Measurements from ENCODE around the gene CCR6.
"Not testable (repeated sequence)": the region's sequence is repeated elsewhere in the genome, so short reads cannot be mapped to it uniquely, and the experiment has no call there.

Gene CCR6

GRCh38 chr6:167146977-167147376 is 24.1 kb downstream of the CCR6 start:
- DNase-seq: no peak

GRCh38 chr6:167148021-167148420 is 25.1 kb downstream of the CCR6 start:
- no peak for DNase-seq

GRCh38 chr6:167148997-167149396 is 26.1 kb downstream of the CCR6 start:
- DNase-seq: no peak

GRCh38 chr6:167150941-167151549 is 28.1 kb downstream of the CCR6 start:
- no peak for DNase-seq

GRCh38 chr6:167151648-167152047 is 28.8 kb downstream of the CCR6 start:
- DNase-seq: no peak

GRCh38 chr6:167152862-167153261 is 30.0 kb downstream of the CCR6 start:
- no peak for DNase-seq

GRCh38 chr6:167153521-167153959 is 30.6 kb downstream of the CCR6 start:
- DNase-seq: no peak

- DNase-seq: no peak
Observed at GRCh38 chr6:167154291-167154690, 31.4 kb downstream of the CCR6 start.

- DNase-seq: no peak
Observed at GRCh38 chr6:167154895-167155294, 32.0 kb downstream of the CCR6 start.

GRCh38 chr6:167157414-167157813 is 34.5 kb downstream of the CCR6 start:
- DNase-seq: no peak

- no peak for DNase-seq
Observed at GRCh38 chr6:167157863-167158262, 35.0 kb downstream of the CCR6 start, which contains the start of gene GPR31. Gene GPR31 (minus strand): TSS chr6:167157980. CDS start chr6:167157831, 149 bp downstream.

- DNase-seq: no peak
Observed at GRCh38 chr6:167161851-167162467, 39.1 kb downstream of the CCR6 start.

- DNase-seq: no peak
Observed at GRCh38 chr6:167162591-167162990, 39.7 kb downstream of the CCR6 start.

- DNase-seq: no peak
Observed at GRCh38 chr6:167163476-167164011, 40.6 kb downstream of the CCR6 start.

- no peak for DNase-seq
Observed at GRCh38 chr6:167164261-167164660, 41.4 kb downstream of the CCR6 start.

GRCh38 chr6:167165858-167166471 is 43.1 kb downstream of the CCR6 start:
- DNase-seq: no peak

- DNase-seq: not testable (repeated sequence)
Observed at GRCh38 chr6:167167699-167168098, 44.8 kb downstream of the CCR6 start.

- not testable (repeated sequence) for DNase-seq
Observed at GRCh38 chr6:167168296-167168695, 45.4 kb downstream of the CCR6 start.

GRCh38 chr6:167169867-167170266 is 47.0 kb downstream of the CCR6 start:
- DNase-seq: not testable (repeated sequence)

GRCh38 chr6:167171300-167171699 is 48.4 kb downstream of the CCR6 start:
- DNase-seq: not testable (repeated sequence)

- not testable (repeated sequence) for DNase-seq
Observed at GRCh38 chr6:167172011-167172410, 49.1 kb downstream of the CCR6 start.

- DNase-seq: not testable (repeated sequence)
Observed at GRCh38 chr6:167177271-167177670, 54.4 kb downstream of the CCR6 start.

- not testable (repeated sequence) for DNase-seq
Observed at GRCh38 chr6:167178896-167179655, 56.2 kb downstream of the CCR6 start.

Measured in NCI-H446 (cell line).